H1 (cell line): ENCODE measurements around the gene MYH9. TPM values are rescaled to one million over a fixed set of nuclear protein-coding genes. Genes with fewer than 3 reads are reported as not detected.

Experiments used
- CTCF ChIA-PET: fragments of 300-600 bp; sonication (Branson Sonifier 250); formaldehyde crosslinking; loops from one replicate; lab custom pipeline; 2021; ENCODE audit not compliant: partially characterized antibody; lab: Charles Lee
- POLR2A ChIA-PET: fragments of 300-600 bp; sonication (Branson Sonifier 250); formaldehyde crosslinking; loops from one replicate; lab custom pipeline; 2021; ENCODE audit warnings: inconsistent platforms; ENCODE audit not compliant: partially characterized antibody; lab: Charles Lee
- DNase-seq, 2 experiments: peaks; one replicate each; pipeline versions ENCODE4 v3.0.0 to v3.0.0-alpha.2; 2010 to 2022; ENCODE audit warnings: low spot score in 2 of 2, low read depth in 1 of 2, mixed read lengths in 1 of 2
- FAIRE-seq: peaks from 2 replicates; lab custom pipeline; 2011; peaks lifted over from hg19 to GRCh38; lab: Jason Lieb, UNC
- H2AFZ ChIP-seq: 2 replicates; pipeline ENCODE4 v1.8.1; 2012; ENCODE audit warnings: low read length, inconsistent platforms
- H2AK5ac ChIP-seq: 2 replicates; pipeline ENCODE4 v1.6.1; 2013; ENCODE audit warnings: low read depth, low read length
- H2BK120ac ChIP-seq: replicated peaks from 2 replicates; pipeline ENCODE3; 2013; ENCODE audit warnings: low read depth, low read length, inconsistent platforms
- H2BK12ac ChIP-seq: 2 replicates; pipeline ENCODE4 v1.6.1; 2013; ENCODE audit warnings: low read depth, low read length
- H2BK15ac ChIP-seq: 2 replicates; pipeline ENCODE4 v1.6.1; 2013; ENCODE audit warnings: low read length
- H2BK20ac ChIP-seq: 2 replicates; pipeline ENCODE4 v1.6.1; 2013; ENCODE audit warnings: low read length
- H2BK5ac ChIP-seq: 2 replicates; pipeline ENCODE4 v1.6.1; 2013; ENCODE audit warnings: low read depth, low read length
- H3K14ac ChIP-seq: 2 replicates; pipeline ENCODE4 v1.6.1; 2013; ENCODE audit warnings: inconsistent platforms; ENCODE audit not compliant: insufficient read length
- H3K18ac ChIP-seq: 2 replicates; pipeline ENCODE4 v1.6.1; 2013; ENCODE audit warnings: low read length; ENCODE audit errors: extremely low read depth
- H3K23ac ChIP-seq: 2 replicates; pipeline ENCODE4 v1.6.1; 2013; ENCODE audit warnings: inconsistent platforms; ENCODE audit not compliant: insufficient read length
- H3K23me2 ChIP-seq: 2 replicates; pipeline ENCODE4 v1.6.1; 2013; ENCODE audit warnings: low read depth, low read length
- H3K27ac ChIP-seq: 2 replicates; pipeline ENCODE4 v1.6.1; 2011; ENCODE audit warnings: low read depth, low read length, inconsistent platforms
- H3K27me3 ChIP-seq, 4 experiments: replicated peaks in 1 of 4; 1 replicate in 1 of 4; 2 replicates in 3 of 4; pipeline versions ENCODE4 v1.6.1 to v1.8.1; 2011 to 2013; ENCODE audit warnings: low read length in 3 of 4, mild to moderate bottlenecking in 3 of 4, inconsistent platforms in 2 of 4, mixed read lengths in 2 of 4, moderate library complexity in 1 of 4; ENCODE audit not compliant: control insufficient read depth in 3 of 4, insufficient read depth in 3 of 4; ENCODE audit errors: extremely low read depth in 1 of 4
- H3K36me3 ChIP-seq, 4 experiments: 2 replicates each; pipeline versions ENCODE4 v1.6.1 to v1.8.1; 2011 to 2013; ENCODE audit warnings: mild to moderate bottlenecking in 4 of 4, low read length in 3 of 4, moderate library complexity in 2 of 4, control low read depth in 1 of 4, inconsistent platforms in 1 of 4; ENCODE audit not compliant: insufficient read depth in 4 of 4, control insufficient read depth in 2 of 4
- H3K4ac ChIP-seq: replicated peaks from 2 replicates; pipeline ENCODE3; 2013; ENCODE audit warnings: low read length, low read depth, mixed read lengths, inconsistent platforms; ENCODE audit not compliant: insufficient read length
- H3K4me1 ChIP-seq, 4 experiments: replicated peaks in 1 of 4; 1 replicate in 1 of 4; 2 replicates in 3 of 4; pipeline versions ENCODE4 v1.6.1 to v1.8.1; 2011 to 2013; ENCODE audit warnings: low read length in 3 of 4, inconsistent platforms in 2 of 4, mixed read lengths in 1 of 4; ENCODE audit not compliant: insufficient read depth in 4 of 4, control insufficient read depth in 3 of 4
- H3K4me2 ChIP-seq, 2 experiments: 2 replicates each; pipeline versions ENCODE4 v1.6.1 to v1.8.1; 2011 to 2013; ENCODE audit warnings: low read depth in 2 of 2, low read length in 2 of 2, control low read depth in 1 of 2, inconsistent platforms in 1 of 2, mild to moderate bottlenecking in 1 of 2; ENCODE audit not compliant: insufficient read depth in 1 of 2
- H3K4me3 ChIP-seq, 4 experiments: fragments of 200-600, 300-600 bp in 1 of 4; sonication (generic), shearing (Covaris generic), sonication (Bioruptor Twin) in 1 of 4; 2 replicates each; pipeline versions ENCODE4 v1.5.1 to v1.8.1; 2011 to 2016; ENCODE audit warnings: low read length in 4 of 4, low read depth in 3 of 4, control low read depth in 2 of 4, inconsistent platforms in 2 of 4, mild to moderate bottlenecking in 2 of 4, mixed read lengths in 1 of 4, moderate library complexity in 1 of 4; ENCODE audit not compliant: insufficient read depth in 2 of 4; ENCODE audit errors: extremely low read depth in 1 of 4
- H3K56ac ChIP-seq: replicated peaks from 2 replicates; pipeline ENCODE3; 2013; ENCODE audit warnings: low read depth, mild to moderate bottlenecking, mixed read lengths, low read length, inconsistent platforms; ENCODE audit not compliant: insufficient read length
- H3K79me1 ChIP-seq: 2 replicates; pipeline ENCODE4 v1.6.1; 2013; ENCODE audit warnings: low read depth, low read length, control low read depth
- H3K79me2 ChIP-seq, 2 experiments: 2 replicates each; pipeline versions ENCODE4 v1.6.1 to v1.8.1; 2012 to 2013; ENCODE audit warnings: low read length in 2 of 2, mild to moderate bottlenecking in 2 of 2, inconsistent platforms in 1 of 2; ENCODE audit not compliant: insufficient read depth in 2 of 2, control insufficient read depth in 1 of 2
- H3K9ac ChIP-seq, 4 experiments: replicated peaks in 1 of 4; 1 replicate in 1 of 4; 2 replicates in 3 of 4; pipeline versions ENCODE4 v1.6.1 to v1.8.1; 2011 to 2013; ENCODE audit warnings: low read depth in 3 of 4, low read length in 3 of 4, control low read depth in 2 of 4, mild to moderate bottlenecking in 2 of 4, moderate library complexity in 2 of 4, inconsistent platforms in 1 of 4; ENCODE audit errors: extremely low read depth in 1 of 4
- H3K9me3 ChIP-seq, 2 experiments: 2 replicates each; pipeline versions ENCODE4 v1.6.1 to v1.8.1; 2012 to 2013; ENCODE audit warnings: mild to moderate bottlenecking in 2 of 2, moderate library complexity in 2 of 2, control low read depth in 1 of 2, inconsistent platforms in 1 of 2, low read depth in 1 of 2, low read length in 1 of 2, mixed read lengths in 1 of 2; ENCODE audit not compliant: insufficient read depth in 2 of 2
- H4K20me1 ChIP-seq, 2 experiments: replicated peaks in 1 of 2; 2 replicates each; pipeline versions ENCODE3 to v1.8.1; 2011 to 2013; ENCODE audit warnings: inconsistent platforms in 2 of 2, low read length in 2 of 2, mild to moderate bottlenecking in 1 of 2; ENCODE audit not compliant: insufficient read depth in 2 of 2, control insufficient read depth in 1 of 2
- H4K5ac ChIP-seq: 2 replicates; pipeline ENCODE4 v1.6.1; 2013; ENCODE audit warnings: low read length, low read depth, mixed read lengths, inconsistent platforms; ENCODE audit not compliant: insufficient read length
- H4K8ac ChIP-seq: 2 replicates; pipeline ENCODE4 v1.8.0; 2013; ENCODE audit warnings: mild to moderate bottlenecking, moderate library complexity, low read length, inconsistent platforms; ENCODE audit not compliant: insufficient read depth; ENCODE audit errors: extremely low read depth
- H4K91ac ChIP-seq: replicated peaks from 2 replicates; pipeline ENCODE3; 2013; ENCODE audit warnings: low read length, mixed read lengths, inconsistent platforms; ENCODE audit not compliant: insufficient read length
- BACH1 ChIP-seq: IDR thresholded peaks from 2 replicates; pipeline ENCODE4 v1.6.1; 2012; ENCODE audit warnings: low read length, improper control_type of control experiment
- CHD1 ChIP-seq: IDR thresholded peaks from 2 replicates; pipeline ENCODE4 v1.6.1; 2012; ENCODE audit warnings: low read depth, low read length, improper control_type of control experiment
- CTBP2 ChIP-seq: IDR thresholded peaks from 2 replicates; pipeline ENCODE4 v1.7.0; 2011; ENCODE audit warnings: borderline replicate concordance, mild to moderate bottlenecking, moderate library complexity, mixed read lengths, low read length; ENCODE audit not compliant: insufficient read depth, insufficient read length
- EGR1 ChIP-seq: IDR thresholded peaks from 2 replicates; pipeline ENCODE4 v1.6.1; 2011; ENCODE audit warnings: low read depth, low read length, borderline replicate concordance
- MAFK ChIP-seq: IDR thresholded peaks from 2 replicates; pipeline ENCODE4 v1.6.1; 2012; ENCODE audit warnings: low read depth, mild to moderate bottlenecking, improper control_type of control experiment, low read length
- SP2 ChIP-seq: IDR thresholded peaks from 2 replicates; pipeline ENCODE4 v1.6.1; 2012; ENCODE audit warnings: mild to moderate bottlenecking, low read length, inconsistent platforms
- TEAD4 ChIP-seq: IDR thresholded peaks from 2 replicates; pipeline ENCODE4 v1.6.1; 2012; ENCODE audit warnings: low read depth, low read length, inconsistent platforms, mixed read lengths
- ZNF274 ChIP-seq: IDR thresholded peaks from 2 replicates; pipeline ENCODE4 v1.7.0; 2012; ENCODE audit warnings: low read length, borderline replicate concordance; ENCODE audit errors: extremely low read depth
- WGBS, 2 experiments: shearing (Covaris generic) in 1 of 2; methylation state at CpG; one replicate each; pipeline versions ENCODE4 v1.1.6 to v1.1.7; 2013 to 2015; ENCODE audit warnings: low lambda C conversion rate in 2 of 2, mixed read lengths in 2 of 2, inconsistent platforms in 1 of 2, low coverage in 1 of 2, missing lambda C conversion rate in 1 of 2; ENCODE audit not compliant: insufficient replicate concordance in 2 of 2, insufficient coverage in 1 of 2, insufficient read length in 1 of 2; ENCODE audit errors: extremely low coverage in 1 of 2, missing lambda C conversion rate in 1 of 2; 5-methylcytosine and 5-hydroxymethylcytosine counted together
- polyA plus RNA-seq, 7 experiments: library from polyadenylated mRNA; depleted of rRNA in 3 of 7; stranded (reverse) in 5 of 7; unstranded in 2 of 7; fragments of >200 nt in 5 of 7; fragments of 200-250 nt in 2 of 7; gene quantifications; 1 replicate in 5 of 7; 2 replicates in 1 of 7; 4 replicates in 1 of 7; pipeline versions ENCODE4 v1.2.1 to v1.2.3, GENCODE V29; 2011 to 2013; ENCODE audit warnings: missing spikeins in 2 of 7, mixed read lengths in 2 of 7
- total RNA-seq: library from RNA; stranded (reverse); fragmentation: NEBNext Ultra II Directional; extraction: Animal tissue kit (Norgen Biotek cat#: 25700); gene quantifications from 2 replicates; pipeline ENCODE4 v1.2.1, GENCODE V29; 2021
- TF ChIP-seq, protein P1 (sequence below): IDR thresholded peaks from 2 replicates; pipeline ENCODE4 v1.6.1; 2011; ENCODE audit warnings: low read length, improper control_type of control experiment
- TF ChIP-seq, protein P2 (sequence below), 3 experiments: IDR thresholded peaks; 1 replicate in 2 of 3; 2 replicates in 1 of 3; pipeline versions ENCODE4 v1.5.1 to v1.6.1; 2011; ENCODE audit warnings: low read length in 3 of 3, mild to moderate bottlenecking in 3 of 3, inconsistent platforms in 2 of 3, low read depth in 1 of 3, moderate library complexity in 1 of 3; ENCODE audit not compliant: insufficient read depth in 1 of 3; ENCODE audit errors: control extremely low read depth in 1 of 3

Gene MYH9
- total and polyA plus RNA-seq, 2 of the 8 experiments (the other 6 are each of a cell fraction or from before 2014, with no cell fraction given), result 24.9 to 322 TPM

DNA sequence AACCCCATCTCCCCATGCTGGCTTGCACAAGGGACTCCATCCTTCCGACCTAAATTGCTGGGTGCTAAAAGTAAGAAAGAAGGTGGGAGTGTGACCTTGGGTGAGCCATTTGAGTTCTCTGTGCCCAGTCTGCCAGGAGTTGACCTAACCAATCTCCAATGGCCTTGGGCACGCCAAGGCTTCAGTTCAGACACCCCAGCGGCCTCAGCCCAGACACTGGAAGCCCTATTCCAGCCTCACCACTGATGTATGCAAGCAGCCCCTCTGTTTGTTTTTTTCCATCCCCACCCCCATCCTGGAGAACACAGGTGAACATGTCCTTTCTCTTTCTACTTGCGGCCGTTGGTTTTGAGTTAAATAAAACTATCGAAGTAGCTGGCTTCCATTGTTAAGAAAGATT lies 31.9 kb downstream of the MYH9 start:
- Histone ChIP-seq H4K8ac (no peak overlapping the region), H3K27me3 (no peaks in the 10 kb centered on the region), H3K9me3 (no peaks in the 10 kb centered on the region), H2BK5ac (peak overlapping the region; percentile 73; the same call in 1 of the 2 replicates), H3K56ac (no peak overlapping the region), H3K79me1 (peaks cover 37% of the 10 kb centered on the region), H3K4me2 (no peak overlapping the region), H3K36me3 (no peaks in the 10 kb centered on the region; a peak in 1 of 8 replicates), H2BK12ac (no peak overlapping the region), H3K18ac (no peak overlapping the region; the same call in 1 of the 2 replicates), H3K23me2 (no peaks in the 10 kb centered on the region; the same call in 1 of the 2 replicates), H4K5ac (no peak overlapping the region), H3K23ac (no peak overlapping the region), H3K27ac (no peak overlapping the region), H3K4ac (no peak overlapping the region), H2BK15ac (no peak overlapping the region), H2BK120ac (no peak overlapping the region), H3K14ac (no peak overlapping the region), H2BK20ac (no peak overlapping the region), H4K20me1 (peaks cover 5 to 27% of the 10 kb centered on the region in 2 experiments), H4K91ac (no peak overlapping the region), H3K9ac (no peak overlapping the region), H2AK5ac (no peak overlapping the region), H3K4me1 (peaks cover 17 to 49% (median 28%) of the 10 kb centered on the region in 4 experiments), H3K79me2 (peaks cover 27 to 94% of the 10 kb centered on the region in 2 experiments), H2AFZ (no peak overlapping the region), H3K4me3 (no peak overlapping the region)
- ChIA-PET CTCF (interaction anchor here (0.7 to 1.8 kb wide), 8 partner anchors 7 to 115 kb away, joined by 3 to 5 read pairs (median 4); no protein-coding TSS in a partner anchor), POLR2A (interaction anchor here (0.7 to 2.0 kb wide), 9 partner anchors 9 to 103 kb away, joined by 3 to 8 read pairs (median 4); partner anchors contain the start of gene MYH9)
- no peak for DNase-seq
- FAIRE-seq, result no peak
- WGBS, 2 experiments, result 84% methylated on average over 6 of the region's 6 CpGs; no CpG with 5 or more reads in 1 of the 2 experiments
- TF ChIP-seq MAFK (no peak), CTBP2 (no peak), TEAD4 (no peak), EGR1 (no peak), SP2 (no peak), BACH1 (no peak), ZNF274 (no peak), CHD1 (no peak)
- TF ChIP-seq, protein P1, sequence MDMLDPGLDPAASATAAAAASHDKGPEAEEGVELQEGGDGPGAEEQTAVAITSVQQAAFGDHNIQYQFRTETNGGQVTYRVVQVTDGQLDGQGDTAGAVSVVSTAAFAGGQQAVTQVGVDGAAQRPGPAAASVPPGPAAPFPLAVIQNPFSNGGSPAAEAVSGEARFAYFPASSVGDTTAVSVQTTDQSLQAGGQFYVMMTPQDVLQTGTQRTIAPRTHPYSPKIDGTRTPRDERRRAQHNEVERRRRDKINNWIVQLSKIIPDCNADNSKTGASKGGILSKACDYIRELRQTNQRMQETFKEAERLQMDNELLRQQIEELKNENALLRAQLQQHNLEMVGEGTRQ, result no peak
- TF ChIP-seq, protein P2, sequence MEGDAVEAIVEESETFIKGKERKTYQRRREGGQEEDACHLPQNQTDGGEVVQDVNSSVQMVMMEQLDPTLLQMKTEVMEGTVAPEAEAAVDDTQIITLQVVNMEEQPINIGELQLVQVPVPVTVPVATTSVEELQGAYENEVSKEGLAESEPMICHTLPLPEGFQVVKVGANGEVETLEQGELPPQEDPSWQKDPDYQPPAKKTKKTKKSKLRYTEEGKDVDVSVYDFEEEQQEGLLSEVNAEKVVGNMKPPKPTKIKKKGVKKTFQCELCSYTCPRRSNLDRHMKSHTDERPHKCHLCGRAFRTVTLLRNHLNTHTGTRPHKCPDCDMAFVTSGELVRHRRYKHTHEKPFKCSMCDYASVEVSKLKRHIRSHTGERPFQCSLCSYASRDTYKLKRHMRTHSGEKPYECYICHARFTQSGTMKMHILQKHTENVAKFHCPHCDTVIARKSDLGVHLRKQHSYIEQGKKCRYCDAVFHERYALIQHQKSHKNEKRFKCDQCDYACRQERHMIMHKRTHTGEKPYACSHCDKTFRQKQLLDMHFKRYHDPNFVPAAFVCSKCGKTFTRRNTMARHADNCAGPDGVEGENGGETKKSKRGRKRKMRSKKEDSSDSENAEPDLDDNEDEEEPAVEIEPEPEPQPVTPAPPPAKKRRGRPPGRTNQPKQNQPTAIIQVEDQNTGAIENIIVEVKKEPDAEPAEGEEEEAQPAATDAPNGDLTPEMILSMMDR (IDR thresholded peaks at IDR 0.05; ENCODE audit: control extremely low read depth in 1 of 3, insufficient read depth in 1 of 3, low read depth in 1 of 3, low read length in 3 of 3), result no peak
